NB4 (cell line): ENCODE results near the gene ZNF43.
"Not testable (repeated sequence)": the region's sequence is repeated elsewhere in the genome, so short reads cannot be mapped to it uniquely, and the experiment has no call there.

ENCODE experiments used
- CTCF ChIP-seq: IDR thresholded peaks from one replicate; pipeline ENCODE4 v1.5.1; 2012; ENCODE audit warnings: low read depth, low read length
- MAX ChIP-seq: IDR thresholded peaks from 2 replicates; pipeline ENCODE4 v1.6.1; 2011; ENCODE audit warnings: low read depth, low read length
- MYC ChIP-seq: IDR thresholded peaks from 2 replicates; pipeline ENCODE4 v1.6.1; 2011; ENCODE audit warnings: low read depth, low read length
- POLR2A ChIP-seq: IDR thresholded peaks from 2 replicates; pipeline ENCODE4 v1.6.1; 2011; ENCODE audit warnings: mild to moderate bottlenecking; ENCODE audit not compliant: insufficient read length; ENCODE audit errors: extremely low read depth

DNA sequence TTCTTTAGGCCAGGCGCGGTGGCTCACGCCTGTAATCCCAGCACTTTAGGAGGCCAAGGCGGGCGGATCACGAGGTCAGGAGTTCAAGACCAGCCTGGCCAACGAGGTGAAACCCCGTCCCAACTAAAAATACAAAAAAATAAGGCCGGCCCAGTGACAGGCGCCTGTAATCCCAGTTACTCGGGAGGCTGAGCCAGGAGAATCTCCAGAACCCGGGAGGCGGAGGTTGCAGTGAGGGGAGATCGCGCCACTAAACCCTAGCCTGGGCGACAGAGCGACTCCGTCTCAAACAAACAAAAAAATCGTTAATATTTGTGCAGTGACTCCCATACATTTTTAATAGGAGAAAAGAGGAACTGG lies 69.3 kb downstream of the ZNF43 start:
- not testable (repeated sequence) for TF ChIP-seq MAX, CTCF, POLR2A, MYC
